Fibroblast of mammary gland (primary cell): Measurements from ENCODE around the gene PAX3.
"Not testable (repeated sequence)": the region's sequence is repeated elsewhere in the genome, so short reads cannot be mapped to it uniquely, and the experiment has no call there.

ENCODE experiments used
- DNase-seq: peaks from one replicate; pipeline ENCODE4 v3.0.0-alpha.2; 2010; ENCODE audit warnings: low read depth
- H3K4me3 ChIP-seq: 2 replicates; pipeline ENCODE4 v1.5.1; 2011; ENCODE audit warnings: low read depth, mild to moderate bottlenecking, low read length, moderate library complexity; ENCODE audit not compliant: control insufficient read depth
- TF ChIP-seq, protein P1 (sequence below): conservative IDR thresholded peaks from 2 replicates; pipeline ENCODE4 v1.5.1; 2011; ENCODE audit warnings: low read depth, low read length, inconsistent platforms; ENCODE audit not compliant: control insufficient read depth, insufficient read depth

The PAX3 gene

DNA sequence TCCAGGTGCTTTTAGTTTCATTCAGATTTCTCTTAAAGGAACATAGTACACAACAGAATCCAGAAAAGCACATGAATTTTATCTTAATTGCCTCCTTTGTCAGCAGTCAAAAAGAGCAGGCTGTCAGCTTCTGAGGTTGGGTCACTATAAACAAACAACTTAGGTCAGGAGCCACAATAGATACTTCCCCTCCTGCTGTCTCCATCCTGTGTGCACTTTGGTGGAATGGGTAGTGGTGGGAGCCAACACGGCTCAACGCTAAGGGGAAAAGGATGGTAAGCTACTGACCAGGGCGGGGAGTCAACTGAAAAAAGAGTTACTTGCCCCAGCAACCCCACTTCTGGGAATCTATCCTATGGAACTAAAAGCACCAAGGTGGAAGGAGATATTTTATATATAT lies 121.9 kb downstream of the PAX3 start:
- TF ChIP-seq, protein P1, sequence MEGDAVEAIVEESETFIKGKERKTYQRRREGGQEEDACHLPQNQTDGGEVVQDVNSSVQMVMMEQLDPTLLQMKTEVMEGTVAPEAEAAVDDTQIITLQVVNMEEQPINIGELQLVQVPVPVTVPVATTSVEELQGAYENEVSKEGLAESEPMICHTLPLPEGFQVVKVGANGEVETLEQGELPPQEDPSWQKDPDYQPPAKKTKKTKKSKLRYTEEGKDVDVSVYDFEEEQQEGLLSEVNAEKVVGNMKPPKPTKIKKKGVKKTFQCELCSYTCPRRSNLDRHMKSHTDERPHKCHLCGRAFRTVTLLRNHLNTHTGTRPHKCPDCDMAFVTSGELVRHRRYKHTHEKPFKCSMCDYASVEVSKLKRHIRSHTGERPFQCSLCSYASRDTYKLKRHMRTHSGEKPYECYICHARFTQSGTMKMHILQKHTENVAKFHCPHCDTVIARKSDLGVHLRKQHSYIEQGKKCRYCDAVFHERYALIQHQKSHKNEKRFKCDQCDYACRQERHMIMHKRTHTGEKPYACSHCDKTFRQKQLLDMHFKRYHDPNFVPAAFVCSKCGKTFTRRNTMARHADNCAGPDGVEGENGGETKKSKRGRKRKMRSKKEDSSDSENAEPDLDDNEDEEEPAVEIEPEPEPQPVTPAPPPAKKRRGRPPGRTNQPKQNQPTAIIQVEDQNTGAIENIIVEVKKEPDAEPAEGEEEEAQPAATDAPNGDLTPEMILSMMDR = no peak
- DNase-seq = no peak
- no peak overlapping the region for H3K4me3 ChIP-seq

- DNase-seq = no peak
- no peak overlapping the region for H3K4me3 ChIP-seq
These were observed 124.3 kb downstream of the PAX3 start for GRCh38 chr2:222174450-222174849.

DNA sequence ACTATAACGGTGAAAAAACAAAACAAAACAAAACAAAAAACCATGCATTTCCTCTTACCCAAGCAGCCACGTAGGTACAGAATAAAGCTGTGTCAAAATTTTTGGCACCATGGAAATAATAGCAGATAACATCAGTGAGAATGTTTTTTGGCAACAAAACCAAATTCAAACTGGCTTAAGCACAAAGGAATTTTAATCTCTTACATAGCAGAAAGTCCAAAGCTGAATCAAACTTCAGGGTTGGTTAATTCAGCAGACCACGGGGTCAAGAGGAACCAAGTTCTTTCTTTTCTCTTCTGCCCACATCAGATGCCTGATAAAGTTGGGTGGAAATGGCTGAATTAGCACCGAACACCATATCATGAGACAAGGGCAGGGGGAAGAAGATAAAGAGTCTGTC lies 129.5 kb downstream of the PAX3 start:
- TF ChIP-seq, protein P1 = no peak
- DNase-seq = no peak

More at GRCh38 chr2:222174450-222174849, 124.3 kb downstream of the PAX3 start:
- TF ChIP-seq, protein P1 = no peak

GRCh38 chr2:222167762-222168161 lies 131.0 kb downstream of the PAX3 start:
- TF ChIP-seq, protein P1 = no peak
- no peak for DNase-seq
- no peak overlapping the region for H3K4me3 ChIP-seq

More for the DNA sequence above, 129.5 kb downstream of the PAX3 start:
- no peak overlapping the region for H3K4me3 ChIP-seq

DNA sequence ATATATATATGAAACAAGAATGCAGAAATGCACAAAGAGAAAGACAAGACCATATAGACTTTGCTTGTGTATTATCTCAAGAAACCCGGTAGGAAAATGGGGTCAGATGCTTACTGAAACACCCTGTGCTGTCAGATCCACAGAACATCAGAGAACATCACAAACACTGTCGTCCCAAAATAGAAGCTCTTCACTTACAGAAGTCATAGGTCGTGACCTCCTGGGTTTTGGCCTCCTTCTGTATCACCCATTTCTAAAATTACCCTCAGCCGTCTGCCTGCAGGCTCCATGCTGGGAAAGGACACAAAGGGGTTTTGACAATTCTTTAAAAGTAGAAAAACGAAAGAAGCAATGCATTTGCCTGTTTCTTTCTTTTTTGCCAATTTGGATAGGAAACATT lies 137.9 kb downstream of the PAX3 start:
- no peak overlapping the region for H3K4me3 ChIP-seq
- TF ChIP-seq, protein P1 = no peak
- no peak for DNase-seq

DNA sequence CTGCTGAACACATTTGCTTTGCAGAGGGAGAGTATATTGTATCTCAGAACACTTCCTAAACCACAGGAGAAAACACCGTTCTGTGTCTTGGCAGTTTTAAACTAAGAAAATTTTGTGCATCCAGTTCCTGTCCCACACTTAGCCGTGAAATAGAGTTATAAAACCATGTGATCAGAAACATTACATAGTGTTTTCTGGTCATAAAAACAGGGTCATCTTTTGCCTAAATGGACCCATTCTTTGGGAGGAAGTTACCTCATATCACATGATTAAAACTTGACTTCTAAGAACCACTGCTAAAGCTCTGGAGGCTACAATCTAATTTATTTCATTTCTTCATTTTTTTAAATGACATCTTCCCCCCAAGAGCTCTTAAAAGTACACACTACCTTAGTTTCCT lies 138.7 kb downstream of the PAX3 start:
- no peak for DNase-seq
- H3K4me3 ChIP-seq = no peak overlapping the region
- TF ChIP-seq, protein P1 = no peak

GRCh38 chr2:222159221-222159620 lies 139.6 kb downstream of the PAX3 start:
- no peak overlapping the region for H3K4me3 ChIP-seq
- no peak for DNase-seq
- TF ChIP-seq, protein P1 = no peak

DNA sequence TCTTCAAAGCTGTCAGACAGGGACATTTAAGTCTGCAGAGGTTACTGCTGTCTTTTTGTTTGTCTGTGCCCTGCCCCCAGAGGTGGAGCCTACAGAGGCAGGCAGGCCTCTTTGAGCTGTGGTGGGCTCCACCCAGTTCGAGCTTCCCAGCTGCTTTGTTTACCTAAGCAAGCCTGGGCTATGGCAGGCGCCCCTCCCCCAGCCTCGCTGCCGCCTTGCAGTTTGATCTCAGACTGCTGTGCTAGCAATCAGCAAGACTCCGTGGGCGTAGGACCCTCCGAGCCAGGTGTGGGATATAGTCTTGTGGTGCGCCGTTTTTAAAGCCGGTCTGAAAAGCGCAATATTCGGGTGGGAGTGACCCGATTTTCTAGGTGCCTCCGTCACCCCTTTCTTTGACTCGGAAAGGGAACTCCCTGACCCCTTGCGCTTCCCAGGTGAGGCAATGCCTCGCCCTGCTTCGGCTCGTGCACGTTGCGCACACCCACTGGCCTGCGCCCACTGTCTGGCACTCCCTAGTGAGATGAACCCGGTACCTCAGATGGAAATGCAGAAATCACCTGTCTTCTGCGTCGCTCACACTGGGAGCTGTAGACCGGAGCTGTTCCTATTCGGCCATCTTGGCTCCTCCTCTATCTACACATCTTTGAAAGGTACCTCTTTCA lies 143.7 kb downstream of the PAX3 start:
- H3K4me3 ChIP-seq = not testable (repeated sequence)

More for the DNA sequence above, 143.7 kb downstream of the PAX3 start:
- not testable (repeated sequence) for DNase-seq
